Panc1 (cell line): Measurements from ENCODE around the gene MACF1. TPM values are rescaled to one million over a fixed set of nuclear protein-coding genes. Genes with fewer than 3 reads are reported as not detected.
A peak's percentile ranks its signal among the peaks of the same experiment; 100 is the strongest.

Source experiments
- ATAC-seq: fragments of 200-7000 bp; cut with Tn5 transposase; 2 replicates; pipeline ENCODE4 v1.9.1; 2020; ENCODE audit warnings: mild to moderate bottlenecking, moderate library complexity
- BruUV-seq: library from RNA; stranded (reverse); fragments of 400-500 nt; replicated peaks from 2 replicates; lab custom pipeline; 2021; lab: Mats Ljungman, UMichigan
- CTCF ChIA-PET: fragments of 300-600 bp; sonication (Branson Sonifier 250); formaldehyde crosslinking; loops from one replicate; lab custom pipeline; 2022; ENCODE audit warnings: antibody characterized with exemption; lab: Charles Lee
- POLR2A ChIA-PET: fragments of 300-600 bp; sonication (Branson Sonifier 250); formaldehyde crosslinking; loops from one replicate; lab custom pipeline; 2022; ENCODE audit warnings: antibody characterized with exemption; lab: Charles Lee
- DNase-seq: peaks from one replicate; pipeline ENCODE4 v3.0.0-alpha.2; 2010; ENCODE audit warnings: low read depth, low spot score
- H3K27ac ChIP-seq: 2 replicates; pipeline ENCODE4 v1.5.1; 2011; ENCODE audit warnings: mild to moderate bottlenecking, low read length, inconsistent platforms
- H3K27me3 ChIP-seq: fragments of 200-500 bp; sonication (Bioruptor generic); 2 replicates; pipeline ENCODE4 v1.6.0; 2014; ENCODE audit warnings: low read length, inconsistent platforms; ENCODE audit not compliant: control insufficient read depth, insufficient read depth
- H3K36me3 ChIP-seq: fragments of 200-500 bp; sonication (Bioruptor generic); 2 replicates; pipeline ENCODE4 v1.5.1; 2014; ENCODE audit warnings: inconsistent platforms, mild to moderate bottlenecking, low read length, moderate library complexity; ENCODE audit not compliant: control insufficient read depth, insufficient read depth
- H3K4me1 ChIP-seq: 2 replicates; pipeline ENCODE4 v1.5.1; 2011; ENCODE audit warnings: inconsistent platforms, mild to moderate bottlenecking, low read length, moderate library complexity; ENCODE audit not compliant: control insufficient read depth, insufficient read depth
- H3K4me3 ChIP-seq, 2 experiments: 2 replicates each; pipeline ENCODE4 v1.5.1; 2011 to 2012; ENCODE audit warnings: low read depth in 2 of 2, low read length in 2 of 2, mild to moderate bottlenecking in 2 of 2, inconsistent platforms in 1 of 2, moderate library complexity in 1 of 2
- H3K9me3 ChIP-seq: fragments of 200-500 bp; sonication (Bioruptor generic); 2 replicates; pipeline ENCODE4 v1.5.1; 2014; ENCODE audit warnings: low read depth, mild to moderate bottlenecking, inconsistent platforms, low read length, moderate library complexity; ENCODE audit not compliant: control insufficient read depth, insufficient read depth
- POLR2AphosphoS5 ChIP-seq: IDR thresholded peaks from 2 replicates; pipeline ENCODE4 v1.6.1; 2012; ENCODE audit warnings: mild to moderate bottlenecking, low read depth, low read length, moderate library complexity
- SIN3A ChIP-seq: IDR thresholded peaks from 2 replicates; pipeline ENCODE4 v1.6.1; 2012; ENCODE audit warnings: low read depth, mild to moderate bottlenecking, low read length, moderate library complexity, borderline replicate concordance; ENCODE audit not compliant: insufficient read depth
- TCF7L2 ChIP-seq: IDR thresholded peaks from 2 replicates; pipeline ENCODE4 v1.6.1; 2011; ENCODE audit warnings: mild to moderate bottlenecking, low read depth, low read length, inconsistent platforms
- in situ Hi-C: cut with HindIII; loops from 2 replicates; pipeline ENCODE4 v1.10.0; 2016; ENCODE audit warnings: low sequenced_read_pairs, low pct_unique_long_range_greater_than_20kb
- intact Hi-C: fragments of 100-400 bp; cut with micrococcal nuclease; formaldehyde crosslinking; loops from one replicate; pipeline ENCODE4 v1.10.0; 2022; ENCODE audit not compliant: unreplicated experiment
- total RNA-seq: library from RNA; stranded (reverse); gene quantifications from one replicate; pipeline ENCODE4 v1.2.1, GENCODE V29; 2021; ENCODE audit not compliant: unreplicated experiment
- TF ChIP-seq, protein P1 (sequence below), 2 experiments: IDR thresholded peaks; 2 replicates each; pipeline ENCODE4 v1.6.1; 2011 to 2012; ENCODE audit warnings: low read depth in 2 of 2, control low read depth in 1 of 2, low read length in 1 of 2, mild to moderate bottlenecking in 1 of 2, moderate library complexity in 1 of 2; ENCODE audit not compliant: insufficient read depth in 1 of 2
- TF ChIP-seq, protein P2 (sequence below): fragments of 450-650 bp; IDR thresholded peaks from 2 replicates; pipeline ENCODE4 v1.5.1; 2017; ENCODE audit warnings: mild to moderate bottlenecking

The MACF1 gene
- total RNA-seq, 1 experiment from 2014 or later, result 413 TPM

DNA sequence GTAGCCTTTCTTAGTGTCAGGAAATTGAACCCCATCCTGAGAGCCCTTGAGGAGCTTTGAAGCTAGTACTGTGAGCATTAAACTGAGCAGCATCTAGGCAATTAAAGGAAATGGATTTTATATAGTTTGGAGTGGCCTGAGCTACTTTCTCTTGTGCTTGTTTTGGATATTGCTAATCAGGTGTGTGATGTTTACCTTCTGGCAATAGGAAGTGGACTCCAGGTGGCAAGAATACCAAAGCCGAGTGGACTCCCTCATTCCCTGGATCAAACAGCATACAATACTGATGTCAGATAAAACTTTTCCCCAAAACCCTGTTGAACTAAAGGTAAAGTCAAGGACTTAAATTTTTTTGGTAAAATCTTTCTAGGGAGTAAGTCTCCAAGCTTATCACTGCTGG, 79.4 kb downstream of the MACF1 start:
- no TSS peak for BruUV-seq
- Histone ChIP-seq H3K4me3 (no peak overlapping the region), H3K27ac (no peak overlapping the region), H3K27me3 (no peaks in the 10 kb centered on the region), H3K36me3 (peaks cover 26% of the 10 kb centered on the region), H3K4me1 (no peaks in the 10 kb centered on the region), H3K9me3 (no peaks in the 10 kb centered on the region)
- TF ChIP-seq POLR2AphosphoS5 (no peak), SIN3A (no peak), TCF7L2 (no peak)
- TF ChIP-seq, protein P1, sequence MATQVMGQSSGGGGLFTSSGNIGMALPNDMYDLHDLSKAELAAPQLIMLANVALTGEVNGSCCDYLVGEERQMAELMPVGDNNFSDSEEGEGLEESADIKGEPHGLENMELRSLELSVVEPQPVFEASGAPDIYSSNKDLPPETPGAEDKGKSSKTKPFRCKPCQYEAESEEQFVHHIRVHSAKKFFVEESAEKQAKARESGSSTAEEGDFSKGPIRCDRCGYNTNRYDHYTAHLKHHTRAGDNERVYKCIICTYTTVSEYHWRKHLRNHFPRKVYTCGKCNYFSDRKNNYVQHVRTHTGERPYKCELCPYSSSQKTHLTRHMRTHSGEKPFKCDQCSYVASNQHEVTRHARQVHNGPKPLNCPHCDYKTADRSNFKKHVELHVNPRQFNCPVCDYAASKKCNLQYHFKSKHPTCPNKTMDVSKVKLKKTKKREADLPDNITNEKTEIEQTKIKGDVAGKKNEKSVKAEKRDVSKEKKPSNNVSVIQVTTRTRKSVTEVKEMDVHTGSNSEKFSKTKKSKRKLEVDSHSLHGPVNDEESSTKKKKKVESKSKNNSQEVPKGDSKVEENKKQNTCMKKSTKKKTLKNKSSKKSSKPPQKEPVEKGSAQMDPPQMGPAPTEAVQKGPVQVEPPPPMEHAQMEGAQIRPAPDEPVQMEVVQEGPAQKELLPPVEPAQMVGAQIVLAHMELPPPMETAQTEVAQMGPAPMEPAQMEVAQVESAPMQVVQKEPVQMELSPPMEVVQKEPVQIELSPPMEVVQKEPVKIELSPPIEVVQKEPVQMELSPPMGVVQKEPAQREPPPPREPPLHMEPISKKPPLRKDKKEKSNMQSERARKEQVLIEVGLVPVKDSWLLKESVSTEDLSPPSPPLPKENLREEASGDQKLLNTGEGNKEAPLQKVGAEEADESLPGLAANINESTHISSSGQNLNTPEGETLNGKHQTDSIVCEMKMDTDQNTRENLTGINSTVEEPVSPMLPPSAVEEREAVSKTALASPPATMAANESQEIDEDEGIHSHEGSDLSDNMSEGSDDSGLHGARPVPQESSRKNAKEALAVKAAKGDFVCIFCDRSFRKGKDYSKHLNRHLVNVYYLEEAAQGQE (IDR thresholded peaks at IDR 0.05; ENCODE audit: insufficient read depth in 1 of 2, low read depth in 2 of 2, low read length in 1 of 2), result no peak
- TF ChIP-seq, protein P2, sequence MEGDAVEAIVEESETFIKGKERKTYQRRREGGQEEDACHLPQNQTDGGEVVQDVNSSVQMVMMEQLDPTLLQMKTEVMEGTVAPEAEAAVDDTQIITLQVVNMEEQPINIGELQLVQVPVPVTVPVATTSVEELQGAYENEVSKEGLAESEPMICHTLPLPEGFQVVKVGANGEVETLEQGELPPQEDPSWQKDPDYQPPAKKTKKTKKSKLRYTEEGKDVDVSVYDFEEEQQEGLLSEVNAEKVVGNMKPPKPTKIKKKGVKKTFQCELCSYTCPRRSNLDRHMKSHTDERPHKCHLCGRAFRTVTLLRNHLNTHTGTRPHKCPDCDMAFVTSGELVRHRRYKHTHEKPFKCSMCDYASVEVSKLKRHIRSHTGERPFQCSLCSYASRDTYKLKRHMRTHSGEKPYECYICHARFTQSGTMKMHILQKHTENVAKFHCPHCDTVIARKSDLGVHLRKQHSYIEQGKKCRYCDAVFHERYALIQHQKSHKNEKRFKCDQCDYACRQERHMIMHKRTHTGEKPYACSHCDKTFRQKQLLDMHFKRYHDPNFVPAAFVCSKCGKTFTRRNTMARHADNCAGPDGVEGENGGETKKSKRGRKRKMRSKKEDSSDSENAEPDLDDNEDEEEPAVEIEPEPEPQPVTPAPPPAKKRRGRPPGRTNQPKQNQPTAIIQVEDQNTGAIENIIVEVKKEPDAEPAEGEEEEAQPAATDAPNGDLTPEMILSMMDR, result no peak
- POLR2A ChIA-PET, result interaction anchor here (0.5 kb wide), 1 partner anchor 177 kb away, joined by 10 read pairs; no protein-coding TSS in a partner anchor
- no peak for ATAC-seq
- intact Hi-C loops (no loop called here), in situ Hi-C loops (no loop called here)
- DNase-seq, result no peak
- CTCF ChIA-PET, result no interaction called here

DNA sequence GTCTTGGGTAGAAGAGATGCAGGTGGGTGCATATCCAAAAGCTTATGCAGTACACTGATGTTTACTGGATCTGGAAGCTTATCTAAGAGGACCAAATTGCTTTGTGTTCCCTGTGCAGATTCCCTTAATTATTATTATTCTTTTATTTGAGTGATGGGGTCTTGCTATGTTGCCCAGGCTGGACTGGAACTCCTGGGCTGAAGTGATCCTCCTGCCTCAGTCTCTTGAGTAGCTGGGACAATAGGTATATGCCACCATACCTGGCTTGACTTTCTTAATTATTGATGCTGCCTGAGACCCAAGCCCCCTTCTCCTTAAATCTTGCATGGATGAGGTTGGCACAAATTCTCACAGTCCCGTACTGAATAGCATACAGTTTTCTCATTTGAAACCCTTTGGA, 83.0 kb downstream of the MACF1 start:
- Histone ChIP-seq H3K27me3 (no peaks in the 10 kb centered on the region), H3K4me3 (no peak overlapping the region), H3K9me3 (no peaks in the 10 kb centered on the region), H3K36me3 (peaks cover 27% of the 10 kb centered on the region), H3K27ac (no peak overlapping the region), H3K4me1 (no peaks in the 10 kb centered on the region)
- in situ Hi-C loops, result no loop called here
- BruUV-seq, result no TSS peak
- intact Hi-C loops, result no loop called here
- DNase-seq (no peak), ATAC-seq (no peak)
- ChIA-PET CTCF (no interaction called here), POLR2A (no interaction called here)
- TF ChIP-seq, protein P2, result peak; percentile 4; the same call in 1 of the 2 replicates
- no peak for TF ChIP-seq SIN3A
- TF ChIP-seq TCF7L2, result no peak
- TF ChIP-seq, protein P1 (IDR thresholded peaks at IDR 0.05; ENCODE audit: insufficient read depth in 1 of 2, low read depth in 2 of 2, low read length in 1 of 2), result no peak
- TF ChIP-seq POLR2AphosphoS5, result no peak
